NCI-H526 treated with DMSO at 0.1 percent for 48 hours (cell line): Measurements from ENCODE around the gene MILR1.
A peak's percentile ranks its signal among the peaks of the same experiment; 100 is the strongest.
"Not testable (repeated sequence)": the region's sequence is repeated elsewhere in the genome, so short reads cannot be mapped to it uniquely, and the experiment has no call there.

Experiments
- DNase-seq: peaks from one replicate; lab custom pipeline; 2025; lab: John Stamatoyannopoulos, UW

Gene MILR1

GRCh38 chr17:64470625-64471024 lies 21.7 kb downstream of the MILR1 start:
- DNase-seq: no peak

- no peak for DNase-seq
These were observed 22.5 kb downstream of the MILR1 start for GRCh38 chr17:64471440-64471839.

DNA sequence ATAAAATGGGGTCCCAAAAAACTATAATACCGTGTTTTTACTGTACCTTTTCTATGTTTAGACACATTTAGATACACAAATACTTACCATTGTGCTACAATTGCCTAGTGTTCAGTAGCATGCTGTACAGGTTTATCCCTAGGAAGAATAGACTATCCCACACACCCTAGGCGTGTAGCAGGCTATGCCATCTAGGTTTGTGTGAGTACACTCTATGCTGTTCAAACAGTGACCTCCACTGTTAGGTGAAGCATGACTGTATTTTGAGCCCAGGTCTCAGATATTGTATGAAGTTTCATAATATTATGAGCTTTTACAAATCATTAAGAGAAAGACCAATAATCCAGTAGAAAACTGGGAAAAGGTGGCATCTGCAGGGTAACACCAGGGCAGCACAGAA lies 23.6 kb downstream of the MILR1 start:
- no peak for DNase-seq

GRCh38 chr17:64477849-64478248 lies 28.9 kb downstream of the MILR1 start:
- DNase-seq: no peak

GRCh38 chr17:64480951-64481350 lies 32.0 kb downstream of the MILR1 start:
- no peak for DNase-seq

DNA sequence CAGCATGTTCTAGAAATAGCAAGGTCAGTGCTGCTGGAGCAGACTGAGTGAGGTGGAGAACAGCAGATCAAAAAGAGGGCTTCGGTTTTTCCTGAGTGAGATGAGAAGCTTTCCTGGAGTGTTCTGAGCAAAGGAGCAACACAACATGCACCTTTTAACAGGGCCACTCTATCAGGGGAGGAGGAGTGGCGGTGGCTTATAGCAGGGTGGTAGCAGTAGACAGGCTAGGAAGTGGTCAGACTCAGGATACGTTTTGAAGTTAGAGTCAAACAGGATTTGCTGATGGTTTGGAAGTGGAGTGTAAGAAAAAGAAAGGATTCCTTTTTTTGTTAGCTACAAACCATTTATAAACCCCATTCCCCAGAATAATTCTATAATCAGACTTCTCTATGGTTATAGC lies 35.5 kb downstream of the MILR1 start:
- DNase-seq: no peak

DNA sequence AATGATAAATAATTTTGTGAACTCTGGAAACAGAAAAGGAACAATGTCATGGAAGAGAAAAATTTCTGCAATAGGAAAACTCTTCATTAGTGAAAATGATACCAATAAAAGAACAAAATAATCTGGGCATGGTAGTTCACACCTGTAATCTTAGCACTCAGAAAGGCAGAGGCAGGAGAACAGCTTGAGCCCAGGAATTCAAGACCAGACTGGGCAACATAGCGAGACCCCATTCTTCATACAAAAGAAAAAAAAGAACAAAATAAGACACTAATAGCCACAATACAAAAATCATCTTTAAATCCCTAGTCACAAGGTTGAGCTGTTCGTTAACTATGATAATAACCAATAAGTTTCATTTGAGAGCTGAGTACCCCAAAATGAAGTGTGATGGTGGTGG lies 39.4 kb downstream of the MILR1 start:
- no peak for DNase-seq

DNA sequence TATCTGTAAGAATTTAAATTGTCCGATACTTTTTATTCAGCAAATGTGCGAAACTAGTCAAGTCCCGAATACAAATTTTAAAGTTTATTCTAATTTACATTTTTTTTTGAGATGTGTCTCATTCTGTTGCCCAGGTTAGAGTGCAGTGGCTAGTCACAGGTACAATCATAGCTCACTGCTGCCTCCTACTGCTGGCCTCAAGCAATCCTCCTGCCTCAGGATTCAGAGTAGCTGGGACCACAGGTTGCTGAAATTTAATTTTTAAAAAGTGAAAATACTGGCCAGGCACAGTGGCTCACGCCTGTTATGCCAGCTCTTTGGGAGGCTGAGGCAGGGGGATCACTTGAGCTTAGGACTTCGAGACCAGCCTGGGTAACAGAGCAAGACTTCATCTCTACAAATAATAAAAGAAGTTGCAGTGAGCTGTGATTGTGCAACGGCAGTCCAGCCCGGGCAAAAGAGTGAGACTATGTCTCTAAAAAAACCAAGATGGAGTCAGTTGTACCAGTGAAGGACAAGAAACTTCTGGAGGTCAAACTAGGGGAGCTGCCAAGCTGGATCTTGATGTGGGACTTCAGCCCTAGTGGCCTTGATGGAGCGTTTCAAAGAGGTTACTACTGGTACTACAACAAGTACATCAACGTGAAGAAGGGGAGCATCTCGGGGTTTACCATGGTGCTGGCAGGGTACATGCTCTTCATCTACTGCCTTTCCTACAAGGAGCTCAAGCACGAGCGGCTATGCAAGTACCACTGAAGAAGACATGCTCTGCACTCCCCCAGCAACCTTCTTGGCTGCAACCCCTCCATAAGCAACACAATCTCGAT lies 42.3 kb downstream of the MILR1 start:
- DNase-seq: no peak

GRCh38 chr17:64491994-64492393 lies 43.1 kb downstream of the MILR1 start:
- DNase-seq: no peak

DNA sequence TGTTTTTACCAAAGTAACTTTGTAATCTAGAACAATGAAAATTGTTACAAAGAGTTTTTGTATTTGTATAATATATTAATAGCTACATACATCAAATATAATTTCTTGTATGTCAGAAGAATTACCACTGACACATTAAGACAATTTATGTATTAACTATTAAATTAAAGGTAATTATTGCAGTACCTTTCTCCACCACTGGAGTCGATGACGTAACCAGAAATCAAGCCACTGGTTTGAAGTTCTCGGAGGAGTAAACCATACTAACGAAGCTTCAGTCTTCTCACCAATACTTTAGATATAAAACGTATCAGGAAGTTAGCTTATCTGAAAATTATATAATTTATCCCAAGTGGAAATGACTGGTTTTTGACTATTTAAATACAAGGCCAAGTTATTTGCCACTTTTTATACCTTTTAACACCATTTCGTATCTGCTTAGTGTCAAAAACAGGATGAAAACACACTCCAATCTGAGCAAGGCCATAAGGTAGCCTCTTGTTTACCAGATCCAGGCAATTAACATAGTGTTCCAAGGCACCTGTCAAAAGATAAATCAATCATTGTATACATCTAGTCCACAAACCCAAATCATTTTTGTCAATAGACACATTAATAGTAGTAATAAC lies 43.7 kb downstream of the MILR1 start:
- DNase-seq: no peak

- DNase-seq: no peak
These were observed 45.2 kb downstream of the MILR1 start for GRCh38 chr17:64494121-64494520.

DNA sequence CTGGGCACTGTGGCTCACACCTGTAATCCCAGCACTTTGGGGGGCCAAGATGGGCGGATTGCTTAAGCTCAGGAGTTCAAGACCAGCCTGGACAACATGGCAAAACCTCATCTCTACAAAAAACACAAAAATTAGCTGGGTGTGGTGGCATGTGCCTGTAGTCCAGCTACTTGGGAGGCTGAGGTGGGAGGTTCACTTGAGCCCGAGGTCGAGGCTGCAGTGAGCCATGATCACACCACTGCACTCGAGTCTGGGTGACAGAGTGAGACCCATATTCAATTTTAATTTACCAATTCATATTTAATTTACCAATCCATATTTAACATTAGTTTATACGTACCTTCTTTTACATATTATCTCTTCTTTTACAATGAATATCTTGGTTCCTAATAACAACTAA lies 46.4 kb downstream of the MILR1 start:
- DNase-seq: not testable (repeated sequence)

- no peak for DNase-seq
These were observed 47.5 kb downstream of the MILR1 start for GRCh38 chr17:64496348-64496785.

- peak; percentile 87 for DNase-seq
These were observed 48.1 kb downstream of the MILR1 start, which contains the start of gene POLG2 for GRCh38 chr17:64496786-64497564. POLG2 (minus strand) TSS chr17:64497054; CDS start chr17:64496968, 86 bp downstream.

GRCh38 chr17:64497565-64498035 lies 48.7 kb downstream of the MILR1 start:
- no peak for DNase-seq

- no peak for DNase-seq
These were observed 49.6 kb downstream of the MILR1 start for GRCh38 chr17:64498308-64499203.

GRCh38 chr17:64499805-64500486 lies 51.0 kb downstream of the MILR1 start:
- no peak for DNase-seq

GRCh38 chr17:64500487-64500859 lies 51.6 kb downstream of the MILR1 start:
- DNase-seq: no peak

- DNase-seq: no peak
These were observed 52.2 kb downstream of the MILR1 start for GRCh38 chr17:64500862-64501765.

DNA sequence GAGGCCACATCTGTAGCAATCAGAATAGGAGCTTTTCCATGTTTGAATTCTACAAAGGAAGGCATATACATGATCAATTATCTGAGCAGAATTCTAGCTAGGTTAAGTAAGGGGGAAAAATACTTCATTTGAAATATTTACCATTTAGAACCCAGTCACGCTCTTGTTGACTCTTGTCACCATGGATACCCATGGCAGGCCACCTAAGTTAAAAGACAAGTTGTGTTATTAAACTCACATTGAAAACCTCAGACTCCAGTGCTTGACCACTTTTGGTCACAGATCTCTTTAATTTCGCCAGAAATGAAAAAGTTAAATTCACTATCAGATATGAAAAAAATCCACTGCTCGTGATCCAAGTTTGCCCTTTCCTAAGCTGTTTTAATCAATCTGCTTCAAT lies 53.1 kb downstream of the MILR1 start:
- DNase-seq: no peak
